SJCRH30 (cell line): ENCODE data around the gene RASSF9. TPM values are rescaled to one million over a fixed set of nuclear protein-coding genes. Genes with fewer than 3 reads are reported as not detected.

Experiments
- DNase-seq, 2 experiments: peaks; one replicate each; pipeline ENCODE4 v3.0.0-alpha.2; 2015 to 2020
- H3K27ac ChIP-seq: fragments of 250-450 bp; sonication (Bioruptor Pico); 2 replicates; pipeline ENCODE4 v1.5.1; 2020; ENCODE audit warnings: mild to moderate bottlenecking, moderate library complexity
- H3K27me3 ChIP-seq: fragments of 250-450 bp; sonication (Bioruptor Pico); 2 replicates; pipeline ENCODE4 v1.5.1; 2020; ENCODE audit warnings: mild to moderate bottlenecking, moderate library complexity
- H3K36me3 ChIP-seq: fragments of 250-450 bp; sonication (Bioruptor Pico); 2 replicates; pipeline ENCODE4 v1.5.1; 2020; ENCODE audit warnings: mild to moderate bottlenecking, moderate library complexity
- H3K4me1 ChIP-seq: fragments of 250-450 bp; sonication (Bioruptor Pico); 2 replicates; pipeline ENCODE4 v1.5.1; 2020; ENCODE audit warnings: mild to moderate bottlenecking, moderate library complexity
- H3K4me3 ChIP-seq: fragments of 250-450 bp; sonication (Bioruptor Pico); 2 replicates; pipeline ENCODE4 v1.5.1; 2020; ENCODE audit warnings: mild to moderate bottlenecking, moderate library complexity
- H3K9me3 ChIP-seq: fragments of 250-450 bp; sonication (Bioruptor Pico); replicated peaks from 2 replicates; pipeline ENCODE4 v1.5.1; 2020; ENCODE audit warnings: mild to moderate bottlenecking, moderate library complexity
- total RNA-seq: library from RNA; depleted of rRNA; stranded (reverse); fragments of >200 nt; shearing (Covaris generic); gene quantifications from 2 replicates; pipeline ENCODE4 v1.2.3, GENCODE V29; 2014

The RASSF9 gene
- total RNA-seq, 1 experiment from 2014 or later: 0.10 TPM

GRCh38 chr12:85833579-85833978 is 2.6 kb downstream of the RASSF9 start:
- Histone ChIP-seq H3K9me3 (no peaks in the 10 kb centered on the region), H3K4me1 (no peaks in the 10 kb centered on the region; the same call in 1 of the 2 replicates), H3K27me3 (no peaks in the 10 kb centered on the region), H3K4me3 (no peak overlapping the region), H3K27ac (no peak overlapping the region), H3K36me3 (no peaks in the 10 kb centered on the region)
- DNase-seq: no peak

GRCh38 chr12:85831327-85831990 is 4.8 kb downstream of the RASSF9 start:
- H3K36me3 ChIP-seq: no peaks in the 10 kb centered on the region
- no peaks in the 10 kb centered on the region for H3K27me3 ChIP-seq
- no peak overlapping the region for H3K4me3 ChIP-seq
- H3K9me3 ChIP-seq: no peaks in the 10 kb centered on the region
- H3K4me1 ChIP-seq: no peaks in the 10 kb centered on the region; the same call in 1 of the 2 replicates
- DNase-seq: no peak
- H3K27ac ChIP-seq: no peak overlapping the region

- no peak overlapping the region for H3K4me3 ChIP-seq
- no peak for DNase-seq
- no peaks in the 10 kb centered on the region for H3K4me1 ChIP-seq
- H3K27me3 ChIP-seq: no peaks in the 10 kb centered on the region
- H3K9me3 ChIP-seq: no peaks in the 10 kb centered on the region
- H3K27ac ChIP-seq: no peak overlapping the region
- H3K36me3 ChIP-seq: no peaks in the 10 kb centered on the region
These were observed 6.8 kb downstream of the RASSF9 start for GRCh38 chr12:85829391-85829790.

GRCh38 chr12:85828576-85828975 is 7.6 kb downstream of the RASSF9 start:
- Histone ChIP-seq H3K27me3 (no peaks in the 10 kb centered on the region), H3K4me3 (no peak overlapping the region), H3K4me1 (peaks cover under 1% of the 10 kb centered on the region; the same call in 1 of the 2 replicates), H3K9me3 (no peaks in the 10 kb centered on the region), H3K36me3 (no peaks in the 10 kb centered on the region), H3K27ac (no peak overlapping the region)
- no peak for DNase-seq

DNA sequence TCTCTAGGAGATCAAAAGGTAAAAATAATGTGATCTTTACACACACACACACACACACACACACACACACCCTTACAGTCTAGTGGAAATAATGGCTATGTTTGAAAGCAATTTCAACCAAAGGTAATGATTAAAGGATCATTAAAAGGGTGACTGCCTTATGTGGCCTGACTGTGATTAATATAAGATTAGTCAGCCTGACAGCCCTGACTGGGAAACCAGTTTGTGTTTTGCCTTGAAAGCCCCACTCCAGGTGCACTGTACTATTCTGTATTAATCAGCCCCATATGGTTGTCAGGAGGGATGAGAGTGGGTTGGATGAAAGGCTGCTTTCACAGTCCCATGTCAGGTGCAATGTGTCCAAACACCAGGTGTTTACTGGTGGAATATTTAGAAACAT is 10.5 kb downstream of the RASSF9 start:
- no peaks in the 10 kb centered on the region for H3K9me3 ChIP-seq
- no peaks in the 10 kb centered on the region for H3K36me3 ChIP-seq
- DNase-seq: no peak
- no peak overlapping the region for H3K27ac ChIP-seq
- peaks cover 9% of the 10 kb centered on the region; the same call in 1 of the 2 replicates for H3K4me1 ChIP-seq
- H3K27me3 ChIP-seq: no peaks in the 10 kb centered on the region
- H3K4me3 ChIP-seq: no peak overlapping the region

- Histone ChIP-seq H3K9me3 (no peaks in the 10 kb centered on the region), H3K4me1 (peaks cover 9% of the 10 kb centered on the region; the same call in 1 of the 2 replicates), H3K4me3 (no peak overlapping the region), H3K27me3 (no peaks in the 10 kb centered on the region), H3K27ac (no peak overlapping the region), H3K36me3 (no peaks in the 10 kb centered on the region)
- peak in 1 of 2 experiments; percentile 3 for DNase-seq
These were observed 12.6 kb downstream of the RASSF9 start for GRCh38 chr12:85823436-85824180.

DNA sequence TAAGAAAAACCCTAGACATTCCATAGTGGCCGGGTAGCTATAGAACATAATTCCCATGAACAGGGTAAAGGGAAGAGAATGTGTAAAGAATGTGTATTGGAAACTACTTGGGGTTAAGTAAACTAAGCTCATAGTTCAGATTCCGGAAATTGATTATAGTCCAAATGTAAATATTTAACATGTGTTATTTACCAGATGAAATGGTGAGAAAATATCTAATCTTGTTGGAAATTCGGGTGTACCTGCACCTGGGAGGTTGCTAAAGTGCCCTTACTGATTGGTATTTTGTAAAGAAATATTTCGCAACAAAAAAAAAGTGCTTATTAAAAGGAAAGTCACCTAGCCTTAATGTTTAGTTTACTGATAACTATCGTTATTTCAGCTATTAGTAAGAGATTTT is 14.4 kb downstream of the RASSF9 start:
- no peaks in the 10 kb centered on the region for H3K36me3 ChIP-seq

DNA sequence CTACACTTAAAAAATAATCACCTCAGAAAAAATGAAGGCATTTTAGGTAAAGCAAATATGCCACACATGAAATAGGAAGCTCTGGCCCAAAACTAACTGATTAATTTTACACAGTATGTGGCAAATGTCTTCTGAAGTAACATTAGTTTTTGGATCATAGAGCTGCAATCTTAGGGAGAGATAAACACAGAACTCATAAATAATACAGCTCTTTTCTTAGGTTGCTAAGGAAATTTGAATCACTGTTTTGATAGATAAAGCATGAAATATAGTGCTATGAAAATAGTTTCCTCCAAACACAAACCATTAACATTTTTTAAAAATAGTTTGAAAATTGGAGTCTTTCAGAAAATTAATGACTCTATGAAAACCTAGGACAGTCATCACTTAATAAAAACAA is 15.0 kb downstream of the RASSF9 start:
- Histone ChIP-seq H3K9me3 (no peaks in the 10 kb centered on the region), H3K4me1 (peaks cover 9% of the 10 kb centered on the region; the same call in 1 of the 2 replicates), H3K4me3 (no peak overlapping the region), H3K27ac (no peak overlapping the region), H3K36me3 (no peaks in the 10 kb centered on the region), H3K27me3 (no peaks in the 10 kb centered on the region)
- DNase-seq: no peak

More for the DNA sequence above, 14.4 kb downstream of the RASSF9 start:
- peaks cover 9% of the 10 kb centered on the region; the same call in 1 of the 2 replicates for H3K4me1 ChIP-seq
- peak in 1 of 2 experiments; percentile 1 for DNase-seq
- H3K27me3 ChIP-seq: no peaks in the 10 kb centered on the region
- H3K27ac ChIP-seq: no peak overlapping the region
- no peaks in the 10 kb centered on the region for H3K9me3 ChIP-seq
- no peak overlapping the region for H3K4me3 ChIP-seq

- no peak for DNase-seq
- Histone ChIP-seq H3K36me3 (no peaks in the 10 kb centered on the region), H3K27ac (no peak overlapping the region), H3K9me3 (no peaks in the 10 kb centered on the region), H3K27me3 (no peaks in the 10 kb centered on the region), H3K4me3 (no peak overlapping the region), H3K4me1 (peaks cover 9% of the 10 kb centered on the region; the same call in 1 of the 2 replicates)
These were observed 16.1 kb downstream of the RASSF9 start for GRCh38 chr12:85820101-85820500.

- DNase-seq: no peak
- H3K27me3 ChIP-seq: no peaks in the 10 kb centered on the region
- H3K27ac ChIP-seq: no peak overlapping the region
- H3K36me3 ChIP-seq: no peaks in the 10 kb centered on the region
- no peak overlapping the region for H3K4me3 ChIP-seq
- no peaks in the 10 kb centered on the region for H3K4me1 ChIP-seq
- H3K9me3 ChIP-seq: no peaks in the 10 kb centered on the region
These were observed 21.5 kb downstream of the RASSF9 start for GRCh38 chr12:85814741-85815140.

DNA sequence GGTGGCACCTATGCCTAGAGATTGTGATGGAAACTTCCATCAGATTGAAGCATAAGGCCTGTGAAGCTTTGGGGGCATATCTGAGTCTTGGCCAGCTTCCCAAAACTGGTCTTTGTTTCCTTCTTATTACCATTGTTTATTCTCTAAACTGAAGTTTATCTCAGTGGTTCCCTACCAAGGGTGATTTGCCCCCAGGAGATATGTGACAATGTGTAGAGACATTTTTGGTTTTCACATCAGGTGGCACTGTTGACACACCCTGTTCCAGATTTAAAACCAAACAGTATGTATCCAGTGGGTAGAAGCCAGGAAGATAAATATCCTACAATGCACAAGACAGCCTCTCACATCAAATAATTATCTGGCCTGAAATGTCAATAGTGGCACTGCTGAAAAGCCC is 22.1 kb downstream of the RASSF9 start:
- no peaks in the 10 kb centered on the region for H3K36me3 ChIP-seq
- no peak overlapping the region for H3K27ac ChIP-seq
- DNase-seq: no peak
- H3K27me3 ChIP-seq: no peaks in the 10 kb centered on the region
- no peaks in the 10 kb centered on the region for H3K4me1 ChIP-seq
- no peak overlapping the region for H3K4me3 ChIP-seq
- no peaks in the 10 kb centered on the region for H3K9me3 ChIP-seq

GRCh38 chr12:85809500-85809899 is 26.7 kb downstream of the RASSF9 start:
- Histone ChIP-seq H3K36me3 (no peaks in the 10 kb centered on the region), H3K27ac (no peak overlapping the region), H3K27me3 (no peaks in the 10 kb centered on the region), H3K4me1 (no peaks in the 10 kb centered on the region), H3K9me3 (no peaks in the 10 kb centered on the region), H3K4me3 (no peak overlapping the region)
- no peak for DNase-seq

GRCh38 chr12:85807730-85808129 is 28.5 kb downstream of the RASSF9 start:
- no peak for DNase-seq
- no peaks in the 10 kb centered on the region for H3K9me3 ChIP-seq
- no peaks in the 10 kb centered on the region for H3K27me3 ChIP-seq
- H3K4me1 ChIP-seq: no peaks in the 10 kb centered on the region
- H3K27ac ChIP-seq: no peak overlapping the region
- no peak overlapping the region for H3K4me3 ChIP-seq
- H3K36me3 ChIP-seq: no peaks in the 10 kb centered on the region

DNA sequence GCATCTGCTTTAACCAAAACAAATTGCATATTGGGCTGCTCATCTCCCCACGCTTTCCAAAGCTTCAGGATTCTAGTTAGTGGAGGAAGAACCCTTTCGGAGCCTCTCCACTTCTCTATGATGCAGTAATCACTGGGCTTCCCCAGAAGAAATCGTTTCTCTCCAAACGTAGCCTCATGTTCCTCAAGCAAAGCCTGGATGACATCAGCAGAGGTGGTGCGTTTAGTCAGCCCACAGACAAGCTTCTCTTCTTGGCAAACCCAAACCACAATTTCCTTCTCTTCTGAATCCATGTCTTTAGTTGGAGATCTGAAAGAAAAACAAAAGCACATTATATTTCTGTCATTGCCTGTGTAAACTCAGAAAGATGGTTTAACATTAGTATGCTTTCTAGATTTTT is 30.6 kb downstream of the RASSF9 start:
- no peaks in the 10 kb centered on the region for H3K4me1 ChIP-seq
- no peak overlapping the region for H3K4me3 ChIP-seq
- no peaks in the 10 kb centered on the region for H3K27me3 ChIP-seq
- H3K36me3 ChIP-seq: no peaks in the 10 kb centered on the region
- no peak for DNase-seq
- no peak overlapping the region for H3K27ac ChIP-seq
- no peaks in the 10 kb centered on the region for H3K9me3 ChIP-seq

DNA sequence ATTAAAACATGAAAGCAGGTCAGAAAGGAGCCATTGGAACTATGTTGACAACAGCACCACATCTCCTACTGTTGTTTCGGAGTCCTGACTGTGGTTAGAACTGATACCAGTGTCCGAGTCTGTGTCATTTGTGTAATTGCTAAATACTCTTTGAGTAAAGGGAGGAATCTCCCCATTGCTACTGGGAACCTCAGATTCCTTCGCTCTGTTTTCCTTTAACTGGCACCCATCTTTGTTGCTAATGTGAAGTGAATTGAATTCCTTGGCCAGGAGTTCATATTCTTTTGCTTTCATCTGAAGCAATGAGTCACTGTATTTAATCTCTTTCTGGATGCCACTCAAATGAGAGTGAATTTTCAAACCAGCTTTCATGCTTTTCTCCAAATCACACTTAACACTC is 31.5 kb downstream of the RASSF9 start:
- DNase-seq: no peak
- Histone ChIP-seq H3K36me3 (no peaks in the 10 kb centered on the region), H3K4me3 (no peak overlapping the region), H3K27me3 (no peaks in the 10 kb centered on the region), H3K27ac (no peak overlapping the region), H3K9me3 (no peaks in the 10 kb centered on the region), H3K4me1 (no peaks in the 10 kb centered on the region)
